ENCODE results near the gene ADGRL3. TPM values are rescaled to one million over a fixed set of nuclear protein-coding genes. Genes with fewer than 3 reads are reported as not detected.
"Not testable (repeated sequence)": the region's sequence is repeated elsewhere in the genome, so short reads cannot be mapped to it uniquely, and the experiment has no call there.

ADGRL3 gene
- total and polyA plus RNA-seq, 2 donors (not counting 1 experiment from before 2014, with no cell fraction given): under 0.01 to 0.05 TPM

GRCh38 chr4:61762722-61763627 lies 562.8 kb downstream of the ADGRL3 start:
- Histone ChIP-seq H3K79me2 (ENCODE audit: control insufficient read depth, insufficient read depth, low read length) (no peaks in the 10 kb centered on the region), H2AFZ (ENCODE audit: low read length) (no peak overlapping the region), H3K27ac (ENCODE audit: insufficient read depth, low read length) (no peak overlapping the region), H3K9ac (ENCODE audit: insufficient read depth, low read length) (no peak overlapping the region), H3K4me1 (ENCODE audit: control insufficient read depth, extremely low read depth, insufficient read depth, low read length) (no peaks in the 10 kb centered on the region), H3K4me3 (replicated peaks in 1 of 4; ENCODE audit: control extremely low read depth in 1 of 4, insufficient read depth in 1 of 4, low read depth in 3 of 4, low read length in 4 of 4) (no peak overlapping the region), H3K4me2 (ENCODE audit: extremely low read depth, insufficient read depth, low read length) (no peak overlapping the region), H3K27me3 (ENCODE audit: control insufficient read depth, insufficient read depth, low read length) (no peaks in the 10 kb centered on the region), H3K36me3 (ENCODE audit: control insufficient read depth, insufficient read depth, low read length) (no peaks in the 10 kb centered on the region), H4K20me1 (ENCODE audit: control insufficient read depth, extremely low read depth, insufficient read depth, low read length) (no peaks in the 10 kb centered on the region), H3K9me3 (ENCODE audit: control insufficient read depth, insufficient read depth, low read depth, low read length) (no peaks in the 10 kb centered on the region)
- TF ChIP-seq EZH2 (IDR thresholded peaks at IDR 0.05; ENCODE audit: low read length, missing control alignments): no peak
- TF ChIP-seq CTCF (conservative IDR thresholded peaks at IDR 0.05 in 1 of 2, IDR thresholded peaks at IDR 0.05 in 1 of 2; ENCODE audit: low read depth in 1 of 2, low read length in 2 of 2): no peak
- DNase-seq (ENCODE audit: low read depth in 2 of 2): no peak

- no peaks in the 10 kb centered on the region for H3K36me3 ChIP-seq (ENCODE audit: control insufficient read depth, insufficient read depth, low read length)
- H2AFZ ChIP-seq (ENCODE audit: low read length): no peak overlapping the region
- TF ChIP-seq CTCF (conservative IDR thresholded peaks at IDR 0.05 in 1 of 2, IDR thresholded peaks at IDR 0.05 in 1 of 2; ENCODE audit: low read depth in 1 of 2, low read length in 2 of 2): no peak
- no peak for TF ChIP-seq EZH2 (IDR thresholded peaks at IDR 0.05; ENCODE audit: low read length, missing control alignments)
- no peaks in the 10 kb centered on the region for H3K4me1 ChIP-seq (ENCODE audit: control insufficient read depth, extremely low read depth, insufficient read depth, low read length)
- H3K9ac ChIP-seq (ENCODE audit: insufficient read depth, low read length): no peak overlapping the region
- no peak overlapping the region for H3K27ac ChIP-seq (ENCODE audit: insufficient read depth, low read length)
- H4K20me1 ChIP-seq (ENCODE audit: control insufficient read depth, extremely low read depth, insufficient read depth, low read length): no peaks in the 10 kb centered on the region
- no peaks in the 10 kb centered on the region for H3K27me3 ChIP-seq (ENCODE audit: control insufficient read depth, insufficient read depth, low read length)
- no peak for DNase-seq (ENCODE audit: low read depth in 2 of 2)
- H3K9me3 ChIP-seq (ENCODE audit: control insufficient read depth, insufficient read depth, low read depth, low read length): no peaks in the 10 kb centered on the region
- no peaks in the 10 kb centered on the region for H3K79me2 ChIP-seq (ENCODE audit: control insufficient read depth, insufficient read depth, low read length)
- H3K4me3 ChIP-seq (replicated peaks in 1 of 4; ENCODE audit: control extremely low read depth in 1 of 4, insufficient read depth in 1 of 4, low read depth in 3 of 4, low read length in 4 of 4): no peak overlapping the region
- H3K4me2 ChIP-seq (ENCODE audit: extremely low read depth, insufficient read depth, low read length): no peak overlapping the region
These were observed 563.6 kb downstream of the ADGRL3 start for GRCh38 chr4:61763682-61764081.

- not testable (repeated sequence) for H3K9ac ChIP-seq (ENCODE audit: insufficient read depth, low read length); DNase-seq (ENCODE audit: low read depth in 2 of 2); H3K9me3 ChIP-seq (ENCODE audit: control insufficient read depth, insufficient read depth, low read depth, low read length); H3K4me1 ChIP-seq (ENCODE audit: control insufficient read depth, extremely low read depth, insufficient read depth, low read length); H3K4me2 ChIP-seq (ENCODE audit: extremely low read depth, insufficient read depth, low read length); H3K27ac ChIP-seq (ENCODE audit: insufficient read depth, low read length); H3K36me3 ChIP-seq (ENCODE audit: control insufficient read depth, insufficient read depth, low read length); H3K79me2 ChIP-seq (ENCODE audit: control insufficient read depth, insufficient read depth, low read length); H3K4me3 ChIP-seq (replicated peaks in 1 of 4; ENCODE audit: control extremely low read depth in 1 of 4, insufficient read depth in 1 of 4, low read depth in 3 of 4, low read length in 4 of 4); H3K27me3 ChIP-seq (ENCODE audit: control insufficient read depth, insufficient read depth, low read length); H2AFZ ChIP-seq (ENCODE audit: low read length); H4K20me1 ChIP-seq (ENCODE audit: control insufficient read depth, extremely low read depth, insufficient read depth, low read length)
These were observed 564.0 kb downstream of the ADGRL3 start for GRCh38 chr4:61764090-61764489.

GRCh38 chr4:61769444-61770167 lies 569.5 kb downstream of the ADGRL3 start:
- not testable (repeated sequence) for H3K36me3 ChIP-seq (ENCODE audit: control insufficient read depth, insufficient read depth, low read length); H3K79me2 ChIP-seq (ENCODE audit: control insufficient read depth, insufficient read depth, low read length); DNase-seq (ENCODE audit: low read depth in 2 of 2); H3K9me3 ChIP-seq (ENCODE audit: control insufficient read depth, insufficient read depth, low read depth, low read length); H2AFZ ChIP-seq (ENCODE audit: low read length); H3K4me2 ChIP-seq (ENCODE audit: extremely low read depth, insufficient read depth, low read length); H3K4me3 ChIP-seq (replicated peaks in 1 of 4; ENCODE audit: control extremely low read depth in 1 of 4, insufficient read depth in 1 of 4, low read depth in 3 of 4, low read length in 4 of 4); H3K4me1 ChIP-seq (ENCODE audit: control insufficient read depth, extremely low read depth, insufficient read depth, low read length); H3K27me3 ChIP-seq (ENCODE audit: control insufficient read depth, insufficient read depth, low read length); H4K20me1 ChIP-seq (ENCODE audit: control insufficient read depth, extremely low read depth, insufficient read depth, low read length); H3K27ac ChIP-seq (ENCODE audit: insufficient read depth, low read length); H3K9ac ChIP-seq (ENCODE audit: insufficient read depth, low read length)
